Duodenal mucosa (tissue), 2 donors: Measurements from ENCODE around the gene TRIM13.

Source experiments
- H3K27ac ChIP-seq: one replicate; pipeline ENCODE4 v1.7.0; 2013; ENCODE audit warnings: low read depth, low read length
- H3K27me3 ChIP-seq, 2 donors: one replicate each; pipeline ENCODE4 v1.7.0; 2013; ENCODE audit warnings: low read length in 2 of 2, control low read depth in 1 of 2; ENCODE audit not compliant: insufficient read depth in 2 of 2, control insufficient read depth in 1 of 2
- H3K36me3 ChIP-seq, 2 donors: one replicate each; pipeline ENCODE4 v1.7.0; 2013; ENCODE audit warnings: low read length in 2 of 2, control low read depth in 1 of 2; ENCODE audit not compliant: insufficient read depth in 2 of 2, control insufficient read depth in 1 of 2
- H3K4me1 ChIP-seq, 2 donors: one replicate each; pipeline ENCODE4 v1.7.0; 2013; ENCODE audit warnings: low read length in 2 of 2, control low read depth in 1 of 2; ENCODE audit not compliant: insufficient read depth in 2 of 2, control insufficient read depth in 1 of 2
- H3K4me3 ChIP-seq, 2 donors: one replicate each; pipeline ENCODE4 v1.7.0; 2013; ENCODE audit warnings: low read length in 2 of 2, low read depth in 1 of 2
- H3K9ac ChIP-seq, 2 donors: one replicate each; pipeline ENCODE4 v1.7.0; 2013; ENCODE audit warnings: low read length in 2 of 2, low read depth in 1 of 2
- H3K9me3 ChIP-seq, 2 donors: one replicate each; pipeline ENCODE4 v1.7.0; 2013; ENCODE audit warnings: low read length in 2 of 2, control low read depth in 1 of 2; ENCODE audit not compliant: control insufficient read depth in 1 of 2

The TRIM13 gene

DNA sequence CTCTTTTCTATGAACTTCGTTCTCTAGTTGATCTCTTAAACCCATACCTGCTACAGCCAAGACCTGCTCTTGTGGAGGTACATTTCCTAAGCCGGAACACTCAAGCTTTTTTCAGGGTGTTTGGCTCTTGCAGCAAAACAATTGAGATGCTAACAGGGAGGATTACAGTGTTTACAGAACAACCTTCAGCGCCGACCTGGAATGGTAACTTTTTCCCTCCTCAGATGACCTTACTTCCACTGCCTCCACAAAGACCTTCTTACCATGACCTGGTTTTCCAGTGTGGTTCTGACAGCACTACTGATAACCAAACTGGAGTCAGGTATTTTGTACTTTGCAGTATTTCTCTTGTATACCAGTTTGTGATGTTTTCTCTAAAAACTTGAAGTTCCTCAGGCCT is 18.9 kb downstream of the TRIM13 start:
- Histone ChIP-seq H3K4me1 (no peaks in the 10 kb centered on the region), H3K4me3 (no peak overlapping the region), H3K27me3 (no peaks in the 10 kb centered on the region), H3K27ac (no peak overlapping the region), H3K9ac (no peak overlapping the region), H3K36me3 (peaks cover 32 to 38% of the 10 kb centered on the region in 2 donors), H3K9me3 (no peaks in the 10 kb centered on the region)

- H3K9me3 ChIP-seq: no peaks in the 10 kb centered on the region
- H3K4me3 ChIP-seq: no peak overlapping the region
- no peaks in the 10 kb centered on the region for H3K4me1 ChIP-seq
- H3K36me3 ChIP-seq: peaks cover 27 to 36% of the 10 kb centered on the region in 2 donors
- H3K27ac ChIP-seq: no peak overlapping the region
- no peaks in the 10 kb centered on the region for H3K27me3 ChIP-seq
- no peak overlapping the region for H3K9ac ChIP-seq
Measured at GRCh38 chr13:50016444-50016843, 19.6 kb downstream of the TRIM13 start.

DNA sequence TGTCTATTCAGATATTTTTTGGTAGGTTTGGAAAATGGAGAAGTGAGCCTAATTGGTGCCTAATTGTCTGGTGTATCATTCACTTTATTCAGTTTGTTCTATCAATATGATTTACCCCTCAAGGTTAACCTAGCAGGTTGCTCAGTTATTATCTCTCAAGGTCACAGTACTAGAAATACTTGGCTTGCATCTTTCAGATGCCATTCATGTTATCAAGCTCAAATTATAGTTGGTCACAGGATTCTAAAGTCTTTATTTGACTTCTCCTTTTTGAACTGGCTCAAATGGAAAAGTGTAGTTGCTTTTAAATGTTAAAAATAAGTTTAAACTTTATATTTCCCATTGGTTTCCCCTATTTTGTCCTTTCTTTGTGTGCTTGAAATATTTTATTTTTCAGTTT is 21.0 kb downstream of the TRIM13 start:
- no peaks in the 10 kb centered on the region for H3K27me3 ChIP-seq
- H3K4me1 ChIP-seq: no peaks in the 10 kb centered on the region
- peaks cover 13 to 24% of the 10 kb centered on the region in 2 donors for H3K36me3 ChIP-seq
- H3K27ac ChIP-seq: no peak overlapping the region
- no peak overlapping the region for H3K9ac ChIP-seq
- H3K9me3 ChIP-seq: no peaks in the 10 kb centered on the region
- H3K4me3 ChIP-seq: no peak overlapping the region

- Histone ChIP-seq H3K9ac (no peak overlapping the region), H3K4me1 (peaks cover 6 to 7% of the 10 kb centered on the region in 2 donors), H3K27ac (no peak overlapping the region), H3K27me3 (no peaks in the 10 kb centered on the region), H3K9me3 (no peaks in the 10 kb centered on the region), H3K4me3 (no peak overlapping the region), H3K36me3 (peaks cover 7 to 11% of the 10 kb centered on the region in 2 donors)
Measured at GRCh38 chr13:50025436-50025835, 28.6 kb downstream of the TRIM13 start.

GRCh38 chr13:50026788-50027473 is 30.1 kb downstream of the TRIM13 start:
- Histone ChIP-seq H3K36me3 (peaks cover 6% of the 10 kb centered on the region in 2 donors), H3K4me3 (no peak overlapping the region), H3K9me3 (no peaks in the 10 kb centered on the region), H3K9ac (no peak overlapping the region), H3K4me1 (peaks cover 6 to 7% of the 10 kb centered on the region in 2 donors), H3K27me3 (no peaks in the 10 kb centered on the region), H3K27ac (no peak overlapping the region)

- Histone ChIP-seq H3K36me3 (peaks cover 4 to 6% of the 10 kb centered on the region in 2 donors), H3K27ac (no peak overlapping the region), H3K4me3 (no peak overlapping the region), H3K9ac (no peak overlapping the region), H3K9me3 (no peaks in the 10 kb centered on the region), H3K27me3 (no peaks in the 10 kb centered on the region), H3K4me1 (peaks cover 6 to 7% of the 10 kb centered on the region in 2 donors)
Measured at GRCh38 chr13:50030315-50030714, 33.5 kb downstream of the TRIM13 start.

GRCh38 chr13:50033725-50034124 is 36.9 kb downstream of the TRIM13 start:
- Histone ChIP-seq H3K36me3 (no peaks in the 10 kb centered on the region), H3K9ac (no peak overlapping the region), H3K27ac (no peak overlapping the region), H3K4me1 (no peaks in the 10 kb centered on the region), H3K27me3 (no peaks in the 10 kb centered on the region), H3K9me3 (no peaks in the 10 kb centered on the region), H3K4me3 (no peak overlapping the region)

GRCh38 chr13:50037788-50038187 is 40.9 kb downstream of the TRIM13 start:
- Histone ChIP-seq H3K9me3 (no peaks in the 10 kb centered on the region), H3K27me3 (no peaks in the 10 kb centered on the region), H3K4me3 (no peak overlapping the region), H3K27ac (no peak overlapping the region), H3K9ac (no peak overlapping the region), H3K36me3 (no peaks in the 10 kb centered on the region), H3K4me1 (no peaks in the 10 kb centered on the region)

DNA sequence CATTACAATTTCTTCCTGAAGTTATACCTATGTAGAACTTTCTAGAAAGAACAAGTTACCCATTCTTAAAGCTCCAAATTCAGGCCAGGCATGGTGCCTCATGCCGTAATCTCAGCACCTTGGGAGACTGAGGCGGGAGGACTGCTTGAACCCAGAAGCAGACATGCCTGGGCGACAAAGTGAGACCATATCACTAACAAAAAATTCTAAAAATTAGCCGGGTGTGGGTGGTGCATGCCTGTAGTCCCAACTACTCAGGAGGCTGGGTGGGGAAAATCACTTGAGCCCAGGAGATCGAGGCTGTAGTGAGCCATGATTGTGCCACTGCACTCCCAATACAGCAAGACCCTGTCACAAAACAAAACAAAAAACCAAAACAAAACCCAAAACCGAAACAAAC is 41.4 kb downstream of the TRIM13 start:
- H3K9me3 ChIP-seq: no peaks in the 10 kb centered on the region
- H3K4me1 ChIP-seq: no peaks in the 10 kb centered on the region
- H3K36me3 ChIP-seq: no peaks in the 10 kb centered on the region
- no peak overlapping the region for H3K27ac ChIP-seq
- H3K9ac ChIP-seq: no peak overlapping the region
- no peaks in the 10 kb centered on the region for H3K27me3 ChIP-seq
- no peak overlapping the region for H3K4me3 ChIP-seq

DNA sequence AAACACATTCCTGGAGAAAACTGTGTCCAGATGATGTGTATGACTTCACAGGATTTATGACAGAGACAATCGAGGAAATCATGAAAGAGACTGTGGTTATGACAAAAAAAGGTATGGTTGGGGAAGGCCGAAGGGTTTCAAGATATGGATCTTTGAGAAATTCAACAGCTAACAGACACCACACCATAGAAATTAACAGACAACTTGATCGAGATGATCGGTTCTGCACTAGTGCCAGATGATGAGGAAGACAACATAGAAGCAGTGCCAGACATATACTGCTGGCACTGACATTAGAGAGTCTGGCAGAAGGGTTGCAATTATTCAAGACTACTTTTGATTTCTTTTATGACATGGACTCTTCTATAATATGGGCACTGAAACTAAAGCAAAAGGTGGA is 55.6 kb downstream of the TRIM13 start:
- H3K9ac ChIP-seq: no peak overlapping the region
- no peak overlapping the region for H3K27ac ChIP-seq
- H3K36me3 ChIP-seq: peaks cover 0 to 3% of the 10 kb centered on the region in 2 donors
- H3K4me1 ChIP-seq: peaks cover 0 to 3% of the 10 kb centered on the region in 2 donors
- H3K4me3 ChIP-seq: no peak overlapping the region
- H3K27me3 ChIP-seq: no peaks in the 10 kb centered on the region
- H3K9me3 ChIP-seq: no peaks in the 10 kb centered on the region
